SK-N-SH treated with all-trans-retinoic acid at 6 μM for 48 hours (cell line): ENCODE data around the gene HS3ST4.

ENCODE experiments used
- ATAC-seq: fragments of 200-7000 bp; cut with Tn5 transposase; 3 replicates; pipeline ENCODE4 v1.9.1; 2020; ENCODE audit warnings: mild to moderate bottlenecking, moderate library complexity
- ARNTL ChIP-seq: fragments of 450-650 bp; formaldehyde crosslinking; IDR thresholded peaks from 2 replicates; pipeline ENCODE4 v1.5.0; 2020; ENCODE audit warnings: low read depth, mild to moderate bottlenecking, moderate library complexity, borderline replicate concordance
- BACH2 ChIP-seq: fragments of 250-450 bp; sonication (Bioruptor Pico); IDR thresholded peaks from 2 replicates; pipeline ENCODE4 v1.9.0; 2021; ENCODE audit warnings: mild to moderate bottlenecking, borderline replicate concordance
- CSDC2 ChIP-seq: fragments of 250-450 bp; sonication (Bioruptor Pico); IDR thresholded peaks from 2 replicates; pipeline ENCODE4 v1.5.0; 2020; ENCODE audit warnings: mild to moderate bottlenecking, moderate library complexity
- CSRNP3 ChIP-seq: fragments of 250-450 bp; sonication (Bioruptor Pico); IDR thresholded peaks from 2 replicates; pipeline ENCODE4 v1.5.1; 2021; ENCODE audit warnings: mild to moderate bottlenecking, moderate library complexity
- ESRRG ChIP-seq: fragments of 250-450 bp; sonication (Bioruptor Pico); IDR thresholded peaks from 2 replicates; pipeline ENCODE4 v1.6.1; 2021; ENCODE audit warnings: mild to moderate bottlenecking
- OSR1 ChIP-seq: fragments of 250-450 bp; sonication (Bioruptor Pico); IDR thresholded peaks from 2 replicates; pipeline ENCODE4 v1.8.0; 2022; ENCODE audit warnings: moderate library complexity, mild to moderate bottlenecking, inconsistent platforms
- PATZ1 ChIP-seq: fragments of 250-450 bp; sonication (Bioruptor Pico); IDR thresholded peaks from 2 replicates; pipeline ENCODE4 v1.8.0; 2020; ENCODE audit warnings: mild to moderate bottlenecking, moderate library complexity, borderline replicate concordance
- POU6F1 ChIP-seq: fragments of 250-450 bp; sonication (Bioruptor Pico); IDR thresholded peaks from 2 replicates; pipeline ENCODE4 v1.8.0; 2021; ENCODE audit warnings: low read depth, mild to moderate bottlenecking, moderate library complexity, borderline replicate concordance
- PPARA ChIP-seq: fragments of 250-450 bp; sonication (Bioruptor Pico); IDR thresholded peaks from 2 replicates; pipeline ENCODE4 v1.5.0; 2020; ENCODE audit warnings: mild to moderate bottlenecking, borderline replicate concordance
- RARB ChIP-seq: fragments of 250-450 bp; sonication (Bioruptor Pico); IDR thresholded peaks from 2 replicates; pipeline ENCODE4 v1.8.0; 2021; ENCODE audit warnings: mild to moderate bottlenecking, moderate library complexity
- SNAI2 ChIP-seq: fragments of 250-450 bp; sonication (Bioruptor Pico); IDR thresholded peaks from 2 replicates; pipeline ENCODE4 v1.5.0; 2020; ENCODE audit warnings: mild to moderate bottlenecking, moderate library complexity
- TCF4 ChIP-seq: fragments of 250-450 bp; sonication (Bioruptor Pico); IDR thresholded peaks from 2 replicates; pipeline ENCODE4 v1.8.0; 2021; ENCODE audit warnings: mild to moderate bottlenecking, moderate library complexity, borderline replicate concordance
- TOX ChIP-seq: fragments of 250-450 bp; sonication (Bioruptor Pico); IDR thresholded peaks from 2 replicates; pipeline ENCODE4 v1.8.0; 2021; ENCODE audit warnings: mild to moderate bottlenecking, moderate library complexity, borderline replicate concordance
- TSHZ2 ChIP-seq: fragments of 250-450 bp; sonication (Bioruptor Pico); IDR thresholded peaks from 2 replicates; pipeline ENCODE4 v1.5.0; 2020; ENCODE audit warnings: mild to moderate bottlenecking, moderate library complexity
- ZC3H10 ChIP-seq: fragments of 250-450 bp; sonication (Bioruptor Pico); IDR thresholded peaks from 2 replicates; pipeline ENCODE4 v1.5.1; 2021; ENCODE audit warnings: mild to moderate bottlenecking, moderate library complexity
- ZFP3 ChIP-seq: fragments of 250-450 bp; sonication (Bioruptor Pico); IDR thresholded peaks from 2 replicates; pipeline ENCODE4 v1.5.0; 2020; ENCODE audit warnings: mild to moderate bottlenecking, moderate library complexity
- ZFP30 ChIP-seq: fragments of 450-650 bp; formaldehyde crosslinking; IDR thresholded peaks from 2 replicates; pipeline ENCODE4 v1.5.0; 2022; ENCODE audit warnings: mild to moderate bottlenecking, moderate library complexity
- ZNF565 ChIP-seq: fragments of 450-650 bp; formaldehyde crosslinking; conservative IDR thresholded peaks from 2 replicates; pipeline ENCODE4 v1.5.0; 2020; ENCODE audit warnings: low read depth, mild to moderate bottlenecking, moderate library complexity
- ZNF8 ChIP-seq: fragments of 450-650 bp; formaldehyde crosslinking; IDR thresholded peaks from 2 replicates; pipeline ENCODE4 v1.5.0; 2020; ENCODE audit warnings: mild to moderate bottlenecking, moderate library complexity
- TF ChIP-seq, protein P1 (sequence below): fragments of 250-450 bp; sonication (Bioruptor Pico); IDR thresholded peaks from 2 replicates; pipeline ENCODE4 v1.5.1; 2020; ENCODE audit warnings: low read depth, mild to moderate bottlenecking, moderate library complexity

HS3ST4 gene

DNA sequence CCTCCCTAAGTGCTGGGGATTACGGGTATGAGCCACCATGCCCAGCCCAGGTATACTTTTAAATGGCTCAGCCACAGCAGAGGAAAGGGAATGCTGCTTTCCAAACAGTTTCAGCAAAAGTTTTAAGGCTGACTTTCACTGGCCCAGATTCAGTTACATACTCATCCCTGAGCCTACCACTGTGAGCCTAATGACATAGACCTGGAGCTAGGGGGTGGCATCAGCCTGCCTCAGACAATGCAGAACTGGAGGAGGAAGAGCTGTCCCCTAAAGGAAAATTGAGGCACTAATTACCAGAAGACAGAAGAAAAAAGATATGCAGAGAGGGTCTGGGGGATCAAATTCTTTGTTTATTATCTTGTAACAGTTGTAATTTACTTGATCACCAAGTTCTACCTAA, 43.9 kb downstream of the HS3ST4 start (continued):
- TF ChIP-seq, protein P1, sequence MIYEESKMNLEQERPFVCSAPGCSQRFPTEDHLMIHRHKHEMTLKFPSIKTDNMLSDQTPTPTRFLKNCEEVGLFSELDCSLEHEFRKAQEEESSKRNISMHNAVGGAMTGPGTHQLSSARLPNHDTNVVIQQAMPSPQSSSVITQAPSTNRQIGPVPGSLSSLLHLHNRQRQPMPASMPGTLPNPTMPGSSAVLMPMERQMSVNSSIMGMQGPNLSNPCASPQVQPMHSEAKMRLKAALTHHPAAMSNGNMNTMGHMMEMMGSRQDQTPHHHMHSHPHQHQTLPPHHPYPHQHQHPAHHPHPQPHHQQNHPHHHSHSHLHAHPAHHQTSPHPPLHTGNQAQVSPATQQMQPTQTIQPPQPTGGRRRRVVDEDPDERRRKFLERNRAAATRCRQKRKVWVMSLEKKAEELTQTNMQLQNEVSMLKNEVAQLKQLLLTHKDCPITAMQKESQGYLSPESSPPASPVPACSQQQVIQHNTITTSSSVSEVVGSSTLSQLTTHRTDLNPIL (CRISPR knock-in tag) = no peak
- TF ChIP-seq ZFP30 = no peak
- no peak for TF ChIP-seq RARB (CRISPR knock-in tag)
- no peak for TF ChIP-seq CSRNP3 (CRISPR knock-in tag)
- no peak for TF ChIP-seq ARNTL (CRISPR knock-in tag)
- no peak for TF ChIP-seq OSR1
- no peak for TF ChIP-seq ZNF8 (CRISPR knock-in tag)
- TF ChIP-seq ZNF565 (CRISPR knock-in tag) = no peak
- no peak for TF ChIP-seq TCF4 (CRISPR knock-in tag)
- TF ChIP-seq ZFP3 (CRISPR knock-in tag) = no peak
- TF ChIP-seq, all 23 proteins: peak for 0

DNA sequence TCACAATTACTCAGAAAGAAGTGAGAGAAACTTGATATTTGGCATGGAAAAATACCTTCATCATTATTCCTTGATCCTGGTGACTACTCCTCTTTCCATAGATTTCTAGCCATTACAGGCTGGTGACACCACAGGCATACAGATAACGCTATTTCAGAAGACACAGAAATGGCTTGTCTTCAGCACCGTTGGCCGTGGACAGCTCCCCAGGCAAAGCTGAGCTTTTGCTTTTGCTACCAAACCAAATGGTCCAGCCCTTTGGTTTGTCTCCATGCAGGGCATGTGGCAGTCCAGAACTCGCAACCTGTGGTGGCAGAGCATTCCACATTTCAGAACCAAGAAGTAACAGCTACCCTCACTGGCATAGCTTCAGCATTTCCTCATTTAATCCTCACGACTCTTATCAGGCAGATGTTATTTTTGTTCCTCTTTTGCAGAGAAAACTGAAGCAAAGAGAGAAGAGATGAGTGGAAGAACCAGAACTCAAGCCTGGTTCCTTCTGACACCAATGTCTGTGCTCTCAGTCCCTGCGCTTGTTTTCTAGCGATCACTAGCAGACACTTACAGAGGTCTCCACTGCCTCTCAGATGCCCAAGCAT, 55.5 kb downstream of the HS3ST4 start:
- no peak for ATAC-seq

More for the DNA sequence above, 55.5 kb downstream of the HS3ST4 start:
- TF ChIP-seq TOX (CRISPR knock-in tag) = no peak
- no peak for TF ChIP-seq ARNTL (CRISPR knock-in tag)
- no peak for TF ChIP-seq OSR1
- TF ChIP-seq CSDC2 (CRISPR knock-in tag) = no peak
- TF ChIP-seq, protein P1 (CRISPR knock-in tag) = no peak
- no peak for TF ChIP-seq POU6F1
- TF ChIP-seq PPARA (CRISPR knock-in tag) = no peak
- TF ChIP-seq ZNF8 (CRISPR knock-in tag) = no peak
- TF ChIP-seq ESRRG (CRISPR knock-in tag) = no peak
- TF ChIP-seq ZFP30 = no peak
- no peak for TF ChIP-seq SNAI2 (CRISPR knock-in tag)
- no peak for TF ChIP-seq BACH2 (CRISPR knock-in tag)
- no peak for TF ChIP-seq CSRNP3 (CRISPR knock-in tag)
- no peak for TF ChIP-seq TCF4 (CRISPR knock-in tag)
- no peak for TF ChIP-seq PATZ1 (CRISPR knock-in tag)
- no peak for TF ChIP-seq TSHZ2 (CRISPR knock-in tag)
- TF ChIP-seq ZC3H10 (CRISPR knock-in tag) = no peak
